GM12878 (cell line): ENCODE measurements around the gene SLC11A1. TPM values are rescaled to one million over a fixed set of nuclear protein-coding genes. Genes with fewer than 3 reads are reported as not detected.

Source experiments
- CEBPB ChIP-seq, 2 experiments: fragments of 150-350 bp in 1 of 2; IDR thresholded peaks; 2 replicates each; pipeline ENCODE4 v1.6.1; 2012 to 2014; ENCODE audit warnings: low read depth in 2 of 2, low read length in 2 of 2, borderline replicate concordance in 1 of 2, inconsistent platforms in 1 of 2
- CREM ChIP-seq: IDR thresholded peaks from 2 replicates; pipeline ENCODE4 v1.6.1; 2014; ENCODE audit warnings: antibody characterized with exemption, low read depth
- EZH2 ChIP-seq: IDR thresholded peaks from 2 replicates; pipeline ENCODE4 v1.6.1; 2012; ENCODE audit warnings: low read depth, mild to moderate bottlenecking, control low read depth, inconsistent platforms, low read length, borderline replicate concordance; ENCODE audit not compliant: control insufficient read depth
- GATAD2B ChIP-seq: fragments of 450-650 bp; conservative IDR thresholded peaks from 2 replicates; pipeline ENCODE4 v1.6.1; 2017; ENCODE audit warnings: low read depth, mild to moderate bottlenecking, moderate library complexity
- HDGF ChIP-seq: fragments of 450-650 bp; IDR thresholded peaks from 2 replicates; pipeline ENCODE4 v1.6.1; 2016; ENCODE audit warnings: antibody characterized with exemption
- IRF4 ChIP-seq: IDR thresholded peaks from 2 replicates; pipeline ENCODE4 v1.6.1; 2011; ENCODE audit warnings: low read depth, low read length
- MEF2B ChIP-seq: fragments of 450-650 bp; IDR thresholded peaks from 2 replicates; pipeline ENCODE4 v1.6.1; 2018; ENCODE audit warnings: mild to moderate bottlenecking, moderate library complexity; ENCODE audit not compliant: partially characterized antibody, poor library complexity, severe bottlenecking
- NFYA ChIP-seq: IDR thresholded peaks from 2 replicates; pipeline ENCODE4 v1.6.1; 2011; ENCODE audit warnings: low read depth, mild to moderate bottlenecking, low read length, improper control_type of control experiment, borderline replicate concordance
- NFYB ChIP-seq: IDR thresholded peaks from 2 replicates; pipeline ENCODE4 v1.6.1; 2011; ENCODE audit warnings: low read depth, mild to moderate bottlenecking, low read length, improper control_type of control experiment, moderate library complexity; ENCODE audit not compliant: insufficient read depth
- NR2C1 ChIP-seq: fragments of 450-650 bp; IDR thresholded peaks from 2 replicates; pipeline ENCODE4 v1.6.1; 2017; ENCODE audit warnings: antibody characterized with exemption, mild to moderate bottlenecking, moderate library complexity
- NR2F1 ChIP-seq: fragments of 450-650 bp; conservative IDR thresholded peaks from 2 replicates; pipeline ENCODE4 v1.6.1; 2017; ENCODE audit warnings: mild to moderate bottlenecking
- PAX8 ChIP-seq: fragments of 450-650 bp; IDR thresholded peaks from 2 replicates; pipeline ENCODE4 v1.6.1; 2017; ENCODE audit warnings: mild to moderate bottlenecking, moderate library complexity
- POU2F2 ChIP-seq: IDR thresholded peaks from 3 replicates; pipeline ENCODE4 v1.6.1; 2011; ENCODE audit warnings: low read depth, mild to moderate bottlenecking, low read length, borderline replicate concordance
- RAD21 ChIP-seq: IDR thresholded peaks from 2 replicates; pipeline ENCODE4 v1.6.1; 2011; ENCODE audit warnings: mild to moderate bottlenecking, low read depth, low read length, moderate library complexity; ENCODE audit not compliant: insufficient read depth
- RAD51 ChIP-seq: fragments of 450-650 bp; IDR thresholded peaks from 2 replicates; pipeline ENCODE4 v1.6.1; 2016; ENCODE audit warnings: moderate library complexity, mild to moderate bottlenecking, inconsistent platforms
- SIN3A ChIP-seq: IDR thresholded peaks from 2 replicates; pipeline ENCODE4 v1.6.1; 2012; ENCODE audit warnings: low read depth, low read length, improper control_type of control experiment
- SMAD5 ChIP-seq: IDR thresholded peaks from 2 replicates; pipeline ENCODE4 v1.6.1; 2016; ENCODE audit warnings: antibody characterized with exemption, low read depth
- SPI1 ChIP-seq: IDR thresholded peaks from 2 replicates; pipeline ENCODE4 v1.6.1; 2011; ENCODE audit warnings: low read depth, mild to moderate bottlenecking, low read length, moderate library complexity, borderline replicate concordance; ENCODE audit not compliant: insufficient read depth
- STAT1 ChIP-seq: fragments of 450-650 bp; conservative IDR thresholded peaks from 2 replicates; pipeline ENCODE4 v1.6.1; 2014; ENCODE audit warnings: antibody characterized with exemption, mild to moderate bottlenecking
- TCF12 ChIP-seq: IDR thresholded peaks from 2 replicates; pipeline ENCODE4 v1.6.1; 2011; ENCODE audit warnings: low read depth, mild to moderate bottlenecking, low read length
- WRNIP1 ChIP-seq: IDR thresholded peaks from 2 replicates; pipeline ENCODE4 v1.6.1; 2011; ENCODE audit warnings: low read depth, low read length, improper control_type of control experiment, borderline replicate concordance
- YY1 ChIP-seq: IDR thresholded peaks from 2 replicates; pipeline ENCODE4 v1.6.1; 2011; ENCODE audit warnings: low read depth, mild to moderate bottlenecking, low read length
- ZNF384 ChIP-seq: IDR thresholded peaks from 2 replicates; pipeline ENCODE4 v1.6.1; 2012; ENCODE audit warnings: low read depth, mild to moderate bottlenecking, low read length, improper control_type of control experiment, borderline replicate concordance
- polyA plus RNA-seq, 11 experiments: library from polyadenylated mRNA; depleted of rRNA in 4 of 11; unstranded in 6 of 11; stranded (reverse) in 5 of 11; fragments of >200 nt; fragmentation: Nextera tagmentation in 4 of 11; fragmentation: Illumina TruSeq in 1 of 11; extraction: Ambion mirVana in 4 of 11; extraction: Trizol in 1 of 11; gene quantifications; 1 replicate in 1 of 11; 2 replicates in 10 of 11; pipeline versions ENCODE4 v1.2.1 to v1.2.3, GENCODE V29; 2011 to 2016; ENCODE audit warnings: inconsistent platforms in 2 of 11, missing spikeins in 2 of 11, low read depth in 1 of 11
- total RNA-seq, 4 experiments: library from RNA; depleted of rRNA in 3 of 4; stranded (reverse); fragments of >200 nt in 3 of 4; fragmentation: Illumina TruSeq in 1 of 4; extraction: Trizol in 1 of 4; gene quantifications; 2 replicates each; pipeline versions ENCODE4 v1.2.1 to v1.2.3, GENCODE V29; 2013 to 2021
- TF ChIP-seq, protein P1 (sequence below): IDR thresholded peaks from 2 replicates; pipeline ENCODE4 v1.6.1; 2011; ENCODE audit warnings: mild to moderate bottlenecking, low read depth, low read length, moderate library complexity; ENCODE audit not compliant: insufficient replicate concordance
- TF ChIP-seq, protein P2 (sequence below): fragments of 450-650 bp; IDR thresholded peaks from 2 replicates; pipeline ENCODE4 v1.6.1; 2014; ENCODE audit warnings: mild to moderate bottlenecking
- TF ChIP-seq, protein P3 (sequence below): fragments of 150-350 bp; IDR thresholded peaks from 2 replicates; pipeline ENCODE4 v1.6.1; 2016; ENCODE audit warnings: low read depth, low read length
- TF ChIP-seq, protein P4 (sequence below): IDR thresholded peaks from 2 replicates; pipeline ENCODE4 v1.6.1; 2012; ENCODE audit warnings: low read depth, low read length, improper control_type of control experiment

SLC11A1 gene
- total and polyA plus RNA-seq, 10 of the 15 experiments (the other 5 are each of a cell fraction or from before 2014, with no cell fraction given) = 0.03 to 0.38 (median 0.12) TPM

DNA sequence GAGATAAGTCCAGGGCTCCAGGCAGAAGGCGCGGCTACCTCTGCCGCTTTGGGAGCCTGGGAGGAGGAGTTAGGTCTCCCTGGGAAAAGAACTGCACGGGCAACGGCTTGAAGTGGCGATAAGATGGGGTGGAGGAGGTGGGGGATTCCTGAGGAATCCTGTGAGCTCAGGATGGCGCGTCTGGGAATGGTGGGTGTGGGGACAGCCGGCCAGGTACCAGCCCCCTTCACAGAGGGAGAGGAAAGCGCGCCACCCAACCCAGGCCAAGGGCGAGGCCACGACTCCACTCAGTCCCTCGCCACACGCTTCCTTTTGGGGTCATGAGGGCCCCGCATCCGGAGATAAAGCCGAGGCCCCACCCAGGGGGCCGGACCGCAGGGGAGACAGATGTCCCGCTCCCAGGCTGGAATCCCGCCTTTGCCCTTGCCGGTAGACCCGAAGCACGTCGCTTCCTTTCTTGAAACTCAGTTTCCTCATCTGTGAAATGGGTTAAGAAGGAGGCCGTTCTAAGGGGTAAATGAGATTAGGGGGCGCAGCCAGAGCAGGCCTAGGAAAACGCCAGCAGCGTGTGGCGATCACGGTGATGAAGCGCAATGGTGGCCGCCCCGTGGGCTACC lies 15.9 kb downstream of the SLC11A1 start (continued):
- TF ChIP-seq, protein P1, sequence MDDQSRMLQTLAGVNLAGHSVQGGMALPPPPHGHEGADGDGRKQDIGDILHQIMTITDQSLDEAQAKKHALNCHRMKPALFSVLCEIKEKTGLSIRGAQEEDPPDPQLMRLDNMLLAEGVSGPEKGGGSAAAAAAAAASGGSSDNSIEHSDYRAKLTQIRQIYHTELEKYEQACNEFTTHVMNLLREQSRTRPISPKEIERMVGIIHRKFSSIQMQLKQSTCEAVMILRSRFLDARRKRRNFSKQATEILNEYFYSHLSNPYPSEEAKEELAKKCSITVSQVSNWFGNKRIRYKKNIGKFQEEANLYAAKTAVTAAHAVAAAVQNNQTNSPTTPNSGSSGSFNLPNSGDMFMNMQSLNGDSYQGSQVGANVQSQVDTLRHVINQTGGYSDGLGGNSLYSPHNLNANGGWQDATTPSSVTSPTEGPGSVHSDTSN = no peak
- TF ChIP-seq SIN3A (no peak), RAD51 (no peak), NR2C1 (no peak), YY1 (no peak), MEF2B (no peak), PAX8 (no peak), CEBPB (IDR thresholded peaks at IDR 0.05; ENCODE audit: borderline replicate concordance in 1 of 2, low read depth in 2 of 2, low read length in 2 of 2) (no peak), CREM (no peak), EZH2 (no peak), NR2F1 (peak; percentile 82), SPI1 (no peak), POU2F2 (no peak), STAT1 (no peak), ZNF384 (no peak), TCF12 (peak; percentile 25; the same call in 1 of the 2 replicates), NFYB (0 out of 2 replicates have a peak, but pooled peaks have one; percentile 40), GATAD2B (0 out of 2 replicates have a peak, but pooled peaks have one; percentile 36), IRF4 (no peak), HDGF (peak; percentile 9; the same call in 1 of the 2 replicates), NFYA (no peak), SMAD5 (no peak), WRNIP1 (no peak), RAD21 (no peak)
- TF ChIP-seq, protein P2, sequence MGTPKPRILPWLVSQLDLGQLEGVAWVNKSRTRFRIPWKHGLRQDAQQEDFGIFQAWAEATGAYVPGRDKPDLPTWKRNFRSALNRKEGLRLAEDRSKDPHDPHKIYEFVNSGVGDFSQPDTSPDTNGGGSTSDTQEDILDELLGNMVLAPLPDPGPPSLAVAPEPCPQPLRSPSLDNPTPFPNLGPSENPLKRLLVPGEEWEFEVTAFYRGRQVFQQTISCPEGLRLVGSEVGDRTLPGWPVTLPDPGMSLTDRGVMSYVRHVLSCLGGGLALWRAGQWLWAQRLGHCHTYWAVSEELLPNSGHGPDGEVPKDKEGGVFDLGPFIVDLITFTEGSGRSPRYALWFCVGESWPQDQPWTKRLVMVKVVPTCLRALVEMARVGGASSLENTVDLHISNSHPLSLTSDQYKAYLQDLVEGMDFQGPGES = no peak
- TF ChIP-seq, protein P3, sequence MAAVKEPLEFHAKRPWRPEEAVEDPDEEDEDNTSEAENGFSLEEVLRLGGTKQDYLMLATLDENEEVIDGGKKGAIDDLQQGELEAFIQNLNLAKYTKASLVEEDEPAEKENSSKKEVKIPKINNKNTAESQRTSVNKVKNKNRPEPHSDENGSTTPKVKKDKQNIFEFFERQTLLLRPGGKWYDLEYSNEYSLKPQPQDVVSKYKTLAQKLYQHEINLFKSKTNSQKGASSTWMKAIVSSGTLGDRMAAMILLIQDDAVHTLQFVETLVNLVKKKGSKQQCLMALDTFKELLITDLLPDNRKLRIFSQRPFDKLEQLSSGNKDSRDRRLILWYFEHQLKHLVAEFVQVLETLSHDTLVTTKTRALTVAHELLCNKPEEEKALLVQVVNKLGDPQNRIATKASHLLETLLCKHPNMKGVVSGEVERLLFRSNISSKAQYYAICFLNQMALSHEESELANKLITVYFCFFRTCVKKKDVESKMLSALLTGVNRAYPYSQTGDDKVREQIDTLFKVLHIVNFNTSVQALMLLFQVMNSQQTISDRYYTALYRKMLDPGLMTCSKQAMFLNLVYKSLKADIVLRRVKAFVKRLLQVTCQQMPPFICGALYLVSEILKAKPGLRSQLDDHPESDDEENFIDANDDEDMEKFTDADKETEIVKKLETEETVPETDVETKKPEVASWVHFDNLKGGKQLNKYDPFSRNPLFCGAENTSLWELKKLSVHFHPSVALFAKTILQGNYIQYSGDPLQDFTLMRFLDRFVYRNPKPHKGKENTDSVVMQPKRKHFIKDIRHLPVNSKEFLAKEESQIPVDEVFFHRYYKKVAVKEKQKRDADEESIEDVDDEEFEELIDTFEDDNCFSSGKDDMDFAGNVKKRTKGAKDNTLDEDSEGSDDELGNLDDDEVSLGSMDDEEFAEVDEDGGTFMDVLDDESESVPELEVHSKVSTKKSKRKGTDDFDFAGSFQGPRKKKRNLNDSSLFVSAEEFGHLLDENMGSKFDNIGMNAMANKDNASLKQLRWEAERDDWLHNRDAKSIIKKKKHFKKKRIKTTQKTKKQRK = no peak
- TF ChIP-seq, protein P4, sequence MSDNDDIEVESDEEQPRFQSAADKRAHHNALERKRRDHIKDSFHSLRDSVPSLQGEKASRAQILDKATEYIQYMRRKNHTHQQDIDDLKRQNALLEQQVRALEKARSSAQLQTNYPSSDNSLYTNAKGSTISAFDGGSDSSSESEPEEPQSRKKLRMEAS = peak; percentile 18; the same call in 1 of the 2 replicates
